ENCODE measurements around the gene PTOV1.

PTOV1 gene

GRCh38 chr19:49907745-49908446, 56.9 kb downstream of the PTOV1 start:
- no peak for DNase-seq (ENCODE audit: low read depth in 2 of 2)
- no peak overlapping the region for H3K4me3 ChIP-seq (replicated peaks in 1 of 2; ENCODE audit: low read depth in 2 of 2, low read length in 2 of 2)
- no peak for TF ChIP-seq CTCF (IDR thresholded peaks at IDR 0.05; ENCODE audit: low read depth, low read length)

GRCh38 chr19:49908480-49909420, 57.8 kb downstream of the PTOV1 start:
- no peak for TF ChIP-seq CTCF (IDR thresholded peaks at IDR 0.05; ENCODE audit: low read depth, low read length)
- DNase-seq (ENCODE audit: low read depth in 2 of 2) = no peak
- H3K4me3 ChIP-seq (replicated peaks in 1 of 2; ENCODE audit: low read depth in 2 of 2, low read length in 2 of 2) = no peak overlapping the region

- no peak for DNase-seq (ENCODE audit: low read depth in 2 of 2)
- no peak overlapping the region for H3K4me3 ChIP-seq (replicated peaks in 1 of 2; ENCODE audit: low read depth in 2 of 2, low read length in 2 of 2)
- TF ChIP-seq CTCF (IDR thresholded peaks at IDR 0.05; ENCODE audit: low read depth, low read length) = no peak
Measured at GRCh38 chr19:49910179-49910578, 59.2 kb downstream of the PTOV1 start.

Measured in cardiac fibroblast (primary cell).